HG03066 (cell line): Measurements from ENCODE around the gene CEBPE.

Source experiments
- ATAC-seq: cut with Tn5 transposase; IDR thresholded peaks from one replicate; pipeline ENCODE4 v1.9.1; 2021; ENCODE audit warnings: low read depth; ENCODE audit not compliant: unreplicated experiment

Gene CEBPE

DNA sequence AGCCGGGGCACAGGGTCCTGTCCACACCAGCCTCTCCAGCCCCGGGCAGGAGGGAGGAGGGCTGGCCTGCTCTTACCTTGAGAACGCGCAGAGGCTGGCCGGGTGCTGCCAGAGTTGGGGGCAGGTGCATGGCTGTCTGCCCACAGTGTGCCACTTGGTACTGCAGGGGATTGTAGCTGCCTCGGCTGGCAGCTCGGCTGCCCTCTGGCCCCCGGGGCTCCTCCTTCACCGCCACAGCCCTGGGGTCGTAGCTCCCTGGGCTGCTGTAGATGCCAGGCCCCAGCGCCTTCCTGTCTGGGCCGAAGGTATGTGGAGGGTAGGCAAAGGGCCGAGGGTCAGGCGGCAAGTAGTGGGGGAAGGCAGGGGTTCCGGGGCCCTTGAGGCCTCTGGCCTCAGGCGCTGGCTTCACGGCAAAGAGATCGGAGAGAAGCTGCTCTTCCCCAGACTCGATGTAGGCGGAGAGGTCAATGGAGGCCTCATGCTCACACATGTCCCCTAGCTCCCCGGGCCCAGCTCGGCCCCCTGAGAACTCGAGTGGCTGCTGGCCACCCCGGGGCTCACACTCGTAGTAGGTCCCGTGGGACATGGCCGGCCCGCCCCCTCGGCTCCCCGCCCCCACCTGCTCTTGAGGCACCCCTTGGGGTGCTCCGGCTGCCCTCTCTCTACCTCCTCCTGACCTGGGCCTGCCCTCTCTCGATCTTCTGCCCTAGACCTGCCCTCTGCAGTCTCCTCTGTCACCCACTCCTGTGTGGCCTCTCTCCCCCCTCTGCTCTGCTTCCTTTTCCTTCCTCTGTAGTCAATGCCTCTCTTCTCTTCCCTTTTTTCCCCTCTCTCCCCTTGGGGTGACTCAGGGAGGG lies at the start of gene CEBPE:
CEBPE (minus strand) TSS at position 750 of the 857 bp plus-strand sequence; CDS start at position 586, 164 bp downstream.
- ATAC-seq = no peak

DNA sequence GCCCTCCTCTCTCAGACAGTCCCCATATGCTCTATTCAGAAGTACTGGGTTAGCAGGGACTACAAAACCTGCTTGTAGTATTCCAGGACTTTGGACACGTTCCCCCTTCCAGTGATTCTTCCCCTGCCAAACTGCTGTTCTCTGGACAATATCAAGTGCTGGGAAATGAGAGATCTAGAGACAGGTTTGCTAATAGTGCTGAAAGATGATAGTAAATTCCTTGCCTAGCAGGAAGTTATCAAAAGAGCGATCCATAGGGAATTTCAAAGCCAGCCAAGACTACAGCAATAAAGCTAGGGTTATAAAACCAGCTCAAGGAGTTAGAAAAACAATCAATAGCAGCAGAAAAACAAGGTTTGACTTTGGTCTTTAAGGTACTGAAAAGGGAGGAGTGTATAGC lies 49.2 kb upstream of the CEBPE start:
- ATAC-seq = no peak

DNA sequence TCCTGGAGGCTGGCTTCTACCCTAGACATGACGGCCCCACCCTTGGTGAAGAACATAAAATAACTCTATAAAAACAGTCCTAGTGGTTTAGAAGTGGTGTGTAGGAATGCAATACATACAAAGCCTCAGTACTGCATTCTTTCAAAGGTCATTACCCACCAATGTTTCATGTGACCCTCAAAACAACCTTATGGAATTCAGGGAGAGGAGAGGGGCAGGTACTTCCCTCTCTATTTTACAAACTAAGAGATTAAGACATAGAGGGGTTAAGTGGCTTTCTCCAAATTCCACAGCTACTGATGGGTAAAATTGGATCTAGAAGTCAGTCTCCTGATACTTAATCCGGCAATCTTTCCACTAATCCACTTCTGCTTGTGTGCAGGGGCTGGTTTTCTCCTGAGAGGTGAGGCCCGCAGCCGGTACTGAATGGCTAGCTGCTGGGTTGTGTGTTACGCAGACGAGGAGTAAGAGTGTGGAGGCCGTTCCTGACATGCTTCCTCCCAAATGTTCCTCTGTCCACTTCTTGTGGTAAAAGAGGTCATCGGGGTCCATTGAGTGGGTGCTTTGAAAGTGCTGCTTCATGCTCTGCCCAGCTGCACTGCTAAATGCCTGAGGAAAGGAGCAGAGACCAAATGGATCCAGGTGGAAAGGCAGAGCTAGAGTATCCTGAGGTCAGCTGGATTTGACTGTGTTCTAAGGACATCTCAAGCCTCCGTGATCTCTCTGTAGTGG lies 48.2 kb upstream of the CEBPE start:
- ATAC-seq = no peak

DNA sequence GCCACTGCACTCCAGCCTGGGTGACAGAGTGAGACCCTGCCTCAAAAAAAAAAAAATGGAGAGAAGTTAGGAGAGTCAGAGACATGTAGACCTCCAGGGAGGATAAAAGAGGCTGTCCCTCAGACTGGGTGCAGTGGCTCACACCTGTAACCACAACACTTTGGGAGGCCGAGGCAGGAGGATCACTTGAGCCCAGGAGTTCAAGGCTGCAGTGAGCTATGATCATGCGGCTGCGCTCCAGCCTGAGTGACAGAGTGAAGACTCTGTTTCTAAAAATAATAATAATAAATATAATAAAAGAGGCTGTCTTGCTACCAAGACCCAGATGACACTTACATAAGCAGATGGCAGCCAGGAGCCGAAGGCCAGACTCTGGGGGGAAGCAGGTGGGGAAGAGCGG lies 45.9 kb upstream of the CEBPE start:
- ATAC-seq = no peak

DNA sequence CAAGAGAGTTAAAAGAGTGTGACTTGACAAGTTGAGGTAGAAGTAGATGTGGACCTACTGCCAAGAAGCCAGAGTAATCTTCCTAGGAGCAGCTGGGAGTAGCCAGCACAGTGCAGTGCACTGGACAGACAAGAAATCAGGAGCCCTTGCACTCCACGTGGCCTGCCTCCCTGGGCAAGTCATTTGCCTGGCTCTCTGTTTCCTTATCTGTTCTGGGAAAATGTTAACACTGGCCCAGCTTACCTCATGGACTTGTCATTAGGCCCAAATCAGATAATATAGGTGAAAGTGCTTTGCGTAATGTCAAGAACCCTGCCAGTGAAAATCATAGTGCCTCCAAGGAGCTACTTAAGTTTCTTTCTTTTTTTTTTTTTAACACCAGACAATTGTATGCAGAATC lies 45.2 kb upstream of the CEBPE start:
- no peak for ATAC-seq

DNA sequence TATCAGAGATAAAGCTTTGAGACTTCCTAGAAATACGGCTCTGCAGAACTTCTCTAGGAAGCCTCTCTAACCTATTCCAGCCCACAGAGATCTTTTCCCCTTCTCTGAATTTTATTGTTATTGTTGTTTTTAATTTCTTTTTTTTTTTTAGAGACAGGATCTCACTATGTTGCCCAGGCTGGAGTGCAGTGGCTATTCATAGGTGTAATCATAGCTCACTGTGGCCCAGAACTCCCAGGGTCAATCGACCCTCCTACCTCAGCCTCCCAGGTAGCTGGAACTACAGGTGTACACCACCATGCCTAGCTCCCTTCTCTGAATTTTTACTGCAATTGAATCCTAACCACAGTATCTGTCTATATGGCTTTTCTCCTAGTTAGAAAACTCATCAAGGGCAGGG lies 44.8 kb upstream of the CEBPE start:
- no peak for ATAC-seq

DNA sequence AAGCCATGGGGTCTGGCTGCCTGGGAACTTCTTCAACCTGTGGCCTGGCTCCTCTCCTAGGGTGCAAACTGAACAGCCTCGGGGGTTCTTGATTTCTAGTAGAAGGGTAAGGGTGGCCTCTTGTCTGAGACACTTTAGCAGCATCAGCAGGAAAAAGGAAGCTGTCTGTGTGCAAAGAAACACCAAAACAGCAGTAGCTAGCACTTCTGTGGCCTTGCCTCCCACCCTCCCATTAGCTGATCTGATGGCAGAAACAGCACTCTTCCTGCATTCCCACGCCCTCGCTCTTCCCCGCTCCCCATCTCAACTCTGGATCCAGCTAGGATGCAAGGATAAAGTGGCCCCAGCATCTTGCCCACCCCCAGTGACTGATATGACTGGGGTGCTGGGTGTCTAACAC lies 43.7 kb upstream of the CEBPE start:
- ATAC-seq = no peak

DNA sequence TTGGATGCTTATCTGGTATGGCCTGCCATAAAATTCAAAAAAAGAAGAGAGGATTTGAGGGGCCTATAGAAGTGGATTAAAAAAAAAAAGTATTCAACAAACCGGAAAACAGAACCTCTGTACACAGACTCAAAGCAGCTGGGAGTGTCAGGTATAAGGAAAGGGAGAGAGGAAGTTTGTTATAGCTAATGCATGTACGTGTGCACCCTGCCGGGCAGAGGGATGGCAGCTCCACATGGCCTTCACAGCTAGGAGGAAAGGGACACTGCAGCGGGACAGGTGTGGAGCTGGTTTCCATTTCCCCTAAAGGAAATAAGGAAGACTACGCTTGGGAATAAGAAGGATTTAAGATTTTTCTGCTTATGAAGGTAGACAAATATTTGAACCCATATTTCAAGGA lies 43.0 kb upstream of the CEBPE start:
- ATAC-seq = no peak

DNA sequence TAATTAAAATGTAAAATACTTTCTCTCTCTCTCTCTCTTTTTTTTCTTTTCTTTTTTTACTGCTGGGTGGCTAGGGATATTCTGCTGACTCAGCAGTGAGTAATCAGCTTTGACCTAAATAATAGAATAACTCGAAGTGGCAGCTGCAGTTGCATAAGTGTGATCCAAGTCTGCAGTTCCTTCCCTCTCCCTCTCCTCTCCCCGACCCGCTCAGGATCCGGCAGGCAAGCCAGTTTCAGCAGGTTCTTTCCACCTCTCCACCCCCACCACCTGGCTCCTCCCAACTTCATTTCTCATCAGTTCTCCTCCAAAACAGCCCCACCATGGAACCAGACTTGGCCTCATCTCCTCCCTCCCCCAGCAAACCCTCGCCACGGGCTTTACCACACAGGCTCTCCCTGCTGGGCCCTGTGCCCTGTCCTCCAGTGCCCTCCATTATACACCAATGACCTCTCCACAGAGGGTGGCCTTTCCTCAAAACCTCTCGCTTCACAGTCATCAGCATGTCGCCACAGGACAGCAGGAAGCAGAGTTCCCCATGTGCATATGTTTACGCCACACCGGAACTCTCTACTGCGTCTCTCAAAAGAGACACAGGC lies 42.0 kb upstream of the CEBPE start:
- ATAC-seq = no peak

DNA sequence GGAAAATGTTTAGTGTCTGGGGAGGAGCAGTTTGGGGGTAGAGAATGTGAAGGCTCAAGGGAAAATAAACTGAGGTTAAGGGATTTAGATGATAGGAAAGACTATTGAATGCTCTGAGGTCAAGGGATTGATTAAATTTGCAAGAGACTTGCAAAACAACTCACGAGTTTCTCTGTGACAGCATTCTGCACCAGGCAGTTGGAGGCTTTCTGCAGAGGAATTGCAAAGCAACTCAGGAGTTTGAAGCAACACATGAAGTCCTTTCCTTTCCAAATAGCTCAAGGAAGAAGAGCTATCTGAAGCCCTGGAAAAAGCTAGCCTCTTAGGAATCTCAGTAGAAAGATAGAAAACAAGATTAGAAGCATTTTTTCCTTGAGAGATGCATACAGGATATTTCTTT lies 40.5 kb upstream of the CEBPE start:
- ATAC-seq = no peak

DNA sequence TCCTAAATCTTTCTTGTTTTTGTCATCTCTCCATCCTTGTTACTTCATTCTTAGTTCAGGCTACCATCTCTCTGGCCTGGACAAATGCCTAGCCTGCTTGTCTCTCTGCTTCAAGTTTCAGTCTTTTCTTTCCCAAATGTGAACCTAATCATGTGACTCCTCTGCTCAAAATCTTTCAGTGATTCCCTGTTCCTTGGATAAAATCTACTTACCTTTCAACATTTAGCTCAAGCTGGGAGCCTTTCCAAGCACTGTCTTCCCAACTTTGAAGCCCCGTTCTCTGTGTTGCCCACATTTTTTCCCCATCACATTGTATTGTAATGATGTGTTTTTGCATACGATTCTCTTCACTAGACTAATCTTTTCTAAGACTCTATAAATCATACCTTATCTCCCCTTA lies 39.7 kb upstream of the CEBPE start:
- no peak for ATAC-seq

DNA sequence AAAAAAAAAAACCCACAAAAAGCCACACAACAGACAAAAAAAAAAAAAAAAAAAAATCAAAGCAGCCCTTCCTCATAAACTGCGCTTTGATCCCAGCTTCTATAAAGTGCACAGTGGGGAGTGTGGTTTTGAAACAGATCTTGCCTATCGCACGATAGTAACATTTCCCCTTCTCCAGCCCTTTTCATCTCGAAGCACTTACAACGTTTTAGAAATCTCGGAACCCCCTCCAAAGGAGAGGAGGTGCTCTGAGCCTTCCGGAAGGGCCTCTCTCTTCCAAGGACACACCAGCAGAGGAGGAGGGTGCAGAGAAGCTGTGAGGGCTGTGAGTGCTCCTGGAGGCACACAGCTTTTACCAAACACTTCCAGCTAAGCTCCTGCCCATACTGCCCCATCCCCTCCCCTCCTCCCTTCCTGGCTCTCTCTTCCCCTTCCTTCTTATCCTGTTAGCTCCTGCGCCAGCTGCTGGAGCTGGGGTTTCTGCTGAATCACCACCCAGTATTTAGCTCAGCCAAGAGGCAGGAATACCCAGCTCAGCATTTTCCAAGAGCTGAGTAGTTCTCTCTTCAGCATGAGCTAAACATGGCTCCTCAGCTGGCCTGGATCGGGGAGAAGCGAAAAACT lies 36.0 kb upstream of the CEBPE start:
- ATAC-seq = no peak

DNA sequence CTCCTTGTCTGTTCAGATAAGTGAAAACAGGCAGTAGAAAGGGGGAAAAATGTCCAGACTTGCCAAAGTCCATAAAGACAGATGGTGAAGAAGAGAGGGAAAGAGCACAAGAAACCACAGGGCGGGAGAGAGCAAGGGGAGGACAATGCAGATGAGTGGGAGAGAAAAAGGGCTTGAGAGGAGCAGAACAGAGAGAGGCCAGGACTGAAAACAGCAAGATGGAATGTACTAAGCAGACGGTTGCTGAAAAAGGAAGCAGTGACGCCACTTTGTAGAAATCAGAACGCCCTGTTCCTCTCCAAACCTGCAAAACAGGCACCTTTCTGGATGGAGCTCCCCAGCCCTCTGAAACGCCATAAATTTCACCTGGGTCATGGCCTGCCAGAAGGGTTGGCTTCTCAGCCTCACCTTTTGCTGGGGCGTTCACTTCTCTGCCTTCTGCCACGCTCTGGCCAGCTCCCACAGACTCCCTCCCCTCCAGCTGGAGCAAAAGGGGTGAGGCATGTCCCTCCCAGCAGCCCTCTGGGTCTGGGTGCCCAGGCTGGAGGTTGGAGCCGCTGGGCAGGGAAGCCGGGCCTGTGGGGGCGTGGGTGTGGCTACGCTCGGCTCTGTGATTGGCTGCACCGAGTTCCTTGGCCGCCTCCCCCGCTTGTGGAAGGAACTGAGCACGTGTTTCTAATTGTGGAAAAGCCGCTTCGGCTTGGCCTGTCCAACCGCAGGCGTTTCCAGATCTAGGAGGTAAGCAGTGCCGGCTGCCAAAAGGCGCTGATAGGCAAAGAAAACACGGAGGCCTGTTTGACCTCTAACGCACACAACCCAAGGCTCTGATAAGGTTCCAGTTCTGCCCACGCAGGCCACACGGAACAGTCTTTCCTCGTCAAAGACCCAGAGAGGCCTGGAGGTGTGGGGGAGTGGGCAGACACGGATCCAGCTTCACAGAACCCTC lies 35.1 kb upstream of the CEBPE start:
- ATAC-seq = no peak

DNA sequence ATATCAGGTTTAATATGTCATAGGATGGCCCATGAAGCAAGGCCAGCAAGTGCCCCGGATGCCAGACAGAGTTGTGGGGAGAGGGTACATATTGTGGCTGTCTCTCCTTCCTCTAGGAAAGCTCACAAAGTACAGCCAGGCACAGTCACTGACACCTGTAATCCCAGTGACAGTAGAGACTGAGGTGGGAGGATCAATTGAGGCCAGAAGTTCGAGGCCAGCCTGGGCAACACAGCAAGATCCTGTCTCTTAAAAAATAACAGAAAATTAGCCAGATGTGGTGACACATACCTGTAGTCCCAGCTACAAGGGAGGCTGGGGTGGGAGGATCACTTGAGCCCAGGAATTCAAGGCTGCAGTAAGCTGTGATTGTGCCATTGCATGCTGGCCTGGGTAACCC lies 32.3 kb upstream of the CEBPE start:
- no peak for ATAC-seq

DNA sequence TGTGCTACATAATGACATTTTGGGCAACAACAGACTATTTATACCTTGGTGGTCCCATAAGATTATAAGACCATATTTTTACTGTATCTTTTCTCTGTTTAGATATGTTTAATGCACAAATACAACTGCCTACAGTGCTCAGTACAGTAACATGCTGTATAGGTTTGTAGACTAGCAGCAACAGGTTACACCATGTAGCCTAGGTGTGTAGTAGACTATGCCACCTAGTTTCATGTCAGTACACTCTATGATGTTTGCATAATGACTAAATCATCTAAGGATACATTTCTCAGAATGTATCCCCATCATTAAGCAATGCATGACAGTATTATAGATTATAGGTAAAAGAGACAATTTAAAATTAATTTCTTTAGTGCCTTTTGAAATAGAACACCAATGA lies 30.7 kb upstream of the CEBPE start:
- no peak for ATAC-seq

DNA sequence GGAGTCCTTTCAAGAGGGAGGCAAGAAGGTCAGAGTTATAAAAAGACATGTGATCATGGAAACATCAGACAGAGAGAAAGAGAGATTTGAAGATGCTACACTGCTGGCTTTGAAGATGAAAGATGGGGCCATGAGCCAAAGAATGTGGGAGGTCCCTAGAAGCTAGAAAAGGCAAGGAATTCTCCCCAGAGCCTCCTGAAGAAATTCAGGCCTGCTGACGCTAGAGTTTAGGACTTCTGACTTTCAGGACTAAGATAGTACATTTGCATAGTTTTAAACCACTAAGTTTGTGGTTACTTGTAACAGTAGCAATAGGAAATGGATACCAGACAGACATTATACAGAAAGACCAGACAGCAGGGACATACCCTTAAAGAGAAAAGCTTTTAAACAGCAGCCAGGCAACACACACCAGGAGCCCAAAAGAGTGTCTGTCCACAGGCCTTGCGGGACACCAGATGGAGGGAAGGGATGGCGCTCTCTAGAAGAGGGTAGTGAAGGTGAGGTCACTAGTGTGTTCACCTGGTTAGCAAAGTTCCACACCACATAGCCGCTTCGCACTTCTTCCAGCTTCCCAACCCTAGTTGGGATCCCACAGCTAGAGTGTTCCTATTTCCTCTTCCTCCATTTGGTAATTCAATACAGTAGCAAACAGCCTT lies 29.7 kb upstream of the CEBPE start:
- no peak for ATAC-seq

DNA sequence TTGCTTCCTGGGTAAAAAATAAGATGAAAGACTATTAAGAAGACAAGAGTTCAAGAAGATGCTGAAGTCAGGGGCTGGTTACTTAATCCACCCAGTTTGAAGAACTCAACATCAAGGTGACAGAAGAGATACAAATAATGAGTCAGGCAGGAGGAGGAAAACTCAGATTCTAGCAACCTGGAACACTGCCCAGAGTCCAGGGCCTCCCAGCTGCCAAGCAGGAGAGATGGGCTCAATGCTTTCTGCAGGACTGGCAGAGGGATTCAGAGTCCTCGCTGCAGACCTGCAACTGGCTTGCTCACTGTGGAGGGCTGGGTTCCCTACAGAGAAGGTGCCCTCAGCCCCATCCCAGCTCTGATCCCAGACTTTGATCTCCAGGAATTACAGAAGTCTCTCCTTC lies 28.6 kb upstream of the CEBPE start:
- ATAC-seq = no peak

DNA sequence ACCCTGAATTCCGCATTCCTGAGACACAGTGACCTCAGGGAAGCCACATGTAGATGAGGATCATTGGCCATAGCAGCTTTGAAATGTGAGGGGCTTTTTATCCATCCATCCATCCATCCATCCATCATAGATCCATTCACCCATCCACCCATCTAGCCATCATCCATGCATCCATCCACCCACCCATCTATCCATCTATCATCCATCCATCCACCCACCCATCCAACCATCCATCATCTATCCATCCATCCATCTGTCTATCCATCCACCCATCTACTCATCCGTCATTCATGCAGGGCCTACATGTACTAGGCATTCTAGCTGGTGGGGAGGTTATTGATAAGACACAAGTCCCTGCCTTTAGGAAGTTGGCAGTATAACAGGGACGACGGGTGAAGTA lies 27.9 kb upstream of the CEBPE start:
- ATAC-seq = no peak

DNA sequence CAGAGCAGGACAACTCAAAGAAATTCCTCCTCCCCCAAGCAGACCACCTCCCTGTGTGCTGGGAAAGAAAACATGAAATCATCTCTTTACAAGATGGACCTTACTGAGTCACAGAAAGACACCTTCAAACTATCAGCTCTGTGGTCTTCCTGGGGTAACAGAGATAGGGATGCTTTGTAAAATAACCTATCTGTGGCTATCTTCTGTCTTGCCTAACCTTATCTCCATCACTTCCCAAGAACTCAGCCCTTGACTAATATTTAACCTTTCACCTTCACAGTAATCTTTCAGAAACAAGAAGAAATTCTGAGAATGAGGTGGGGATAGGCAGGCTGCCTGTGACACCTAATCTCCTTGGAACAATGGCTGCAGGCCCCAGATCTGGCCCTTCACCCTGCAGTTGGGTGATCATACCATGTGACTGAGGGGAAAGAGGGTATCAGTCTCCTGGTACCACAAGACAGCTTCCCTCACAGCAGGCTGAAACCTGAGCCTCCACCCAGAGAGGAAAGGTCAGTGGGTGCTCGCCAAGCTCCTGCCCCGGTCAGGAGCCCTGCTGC lies 27.4 kb upstream of the CEBPE start:
- no peak for ATAC-seq
